DMS53 treated with DMSO at 0.1 percent for 48 hours (cell line): Measurements from ENCODE around the gene SERPINA1.

Source experiments
- DNase-seq: peaks from one replicate; lab custom pipeline; 2025; ENCODE audit not compliant: unreplicated experiment; lab: John Stamatoyannopoulos, UW

Gene SERPINA1

GRCh38 chr14:94398182-94398479 lies 9.7 kb upstream of the SERPINA1 start:
- DNase-seq: no peak

DNA sequence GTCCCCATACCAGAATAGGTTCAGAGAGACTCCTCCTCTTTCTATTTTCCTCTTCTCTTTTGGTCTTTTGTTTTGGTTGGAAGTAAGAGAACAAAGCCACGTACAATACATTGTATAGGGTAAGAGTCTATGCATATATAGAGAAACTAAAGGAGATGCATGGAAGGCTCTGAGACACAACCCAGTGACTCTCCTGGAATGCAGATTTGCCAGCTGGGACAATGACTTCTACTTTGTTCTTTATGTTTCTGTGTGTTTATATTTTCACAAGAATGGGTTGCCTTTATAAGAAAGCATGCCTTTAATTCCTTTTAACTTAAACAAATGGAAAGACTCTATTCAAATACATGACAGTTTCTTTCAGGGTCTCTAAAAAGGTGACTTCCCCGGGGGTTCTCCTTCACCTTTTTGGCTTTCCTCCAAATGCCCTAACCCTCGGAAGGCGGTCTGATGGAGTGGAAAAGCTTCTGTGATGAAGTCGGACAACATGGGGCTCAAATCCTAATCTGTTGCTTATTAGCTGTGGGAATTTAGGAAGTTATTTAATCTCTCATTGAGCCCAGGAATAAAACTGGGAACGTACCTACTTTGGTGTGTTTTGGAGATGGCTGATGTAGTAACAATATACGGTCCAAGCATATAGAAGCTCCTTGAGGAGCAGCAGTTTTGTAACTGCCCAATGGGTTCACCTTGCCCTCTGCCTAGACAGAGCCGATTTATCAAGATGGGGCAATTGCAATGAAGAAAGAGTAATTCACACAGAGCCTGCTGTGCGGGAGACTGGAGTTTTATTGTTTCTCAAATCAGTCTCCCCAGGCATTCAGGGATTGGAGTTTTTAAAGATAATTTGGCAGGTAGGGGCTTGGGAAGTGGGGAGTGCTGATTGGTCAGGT lies 9.1 kb upstream of the SERPINA1 start:
- DNase-seq: no peak

DNA sequence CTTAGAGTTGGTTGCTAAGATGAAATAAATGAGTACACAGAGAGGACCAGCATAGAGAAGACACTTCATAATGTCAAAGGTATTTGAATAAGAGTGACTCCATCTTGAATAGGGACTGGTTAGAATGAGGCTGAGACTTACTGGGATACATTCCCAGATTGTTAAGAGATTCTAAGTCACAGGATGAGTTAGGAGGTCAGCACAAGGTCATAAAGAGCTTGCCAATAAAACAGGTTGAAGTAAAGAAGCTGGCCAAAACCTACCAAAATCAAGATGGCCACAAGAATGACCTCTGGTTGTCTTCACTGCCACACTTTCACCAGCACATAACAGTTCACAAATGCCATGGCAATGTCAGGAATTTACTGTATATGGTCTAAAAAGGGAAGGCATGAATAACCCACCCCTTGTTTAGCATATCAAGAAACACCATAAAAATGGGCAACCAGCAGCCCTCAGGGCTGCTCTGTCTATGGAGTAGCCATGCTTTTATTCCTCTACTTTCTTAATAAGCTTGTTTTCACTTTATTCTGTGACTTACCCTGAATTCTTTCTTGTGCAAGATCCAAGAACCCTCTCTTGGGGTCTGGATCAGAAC lies 8.3 kb upstream of the SERPINA1 start:
- no peak for DNase-seq

DNA sequence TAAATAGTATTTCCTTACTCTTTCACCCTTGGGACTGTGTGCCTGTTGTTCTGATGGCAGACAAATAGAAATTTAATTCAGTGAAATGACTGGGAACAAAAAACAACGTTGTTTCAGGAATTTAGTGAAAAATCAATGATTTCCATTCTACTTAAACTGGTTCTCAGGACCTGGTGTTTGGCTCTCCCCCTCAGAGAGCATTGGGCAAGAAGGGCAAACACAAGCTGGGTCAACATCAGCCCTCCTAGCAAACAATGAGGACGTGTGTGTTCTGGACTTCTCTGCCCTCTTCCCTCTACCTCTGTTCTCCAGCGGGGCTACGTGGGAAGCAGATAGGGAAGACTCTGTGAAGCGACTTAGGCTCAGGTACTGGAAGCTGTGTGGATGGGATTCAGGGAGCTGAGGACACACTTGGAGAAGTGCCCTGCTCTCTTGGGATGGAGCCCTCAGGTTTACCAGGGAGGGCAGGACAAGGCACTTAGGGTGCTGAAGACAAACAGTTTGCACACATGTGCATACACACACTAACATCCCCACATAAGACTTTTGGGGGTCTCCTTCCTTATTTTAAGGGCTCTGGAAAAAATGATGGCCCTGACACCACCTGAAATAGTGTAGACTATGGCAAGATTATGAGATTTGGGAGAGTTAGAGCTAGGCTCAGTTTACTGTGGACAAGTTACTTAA lies 7.6 kb upstream of the SERPINA1 start:
- DNase-seq: peak; percentile 6

DNA sequence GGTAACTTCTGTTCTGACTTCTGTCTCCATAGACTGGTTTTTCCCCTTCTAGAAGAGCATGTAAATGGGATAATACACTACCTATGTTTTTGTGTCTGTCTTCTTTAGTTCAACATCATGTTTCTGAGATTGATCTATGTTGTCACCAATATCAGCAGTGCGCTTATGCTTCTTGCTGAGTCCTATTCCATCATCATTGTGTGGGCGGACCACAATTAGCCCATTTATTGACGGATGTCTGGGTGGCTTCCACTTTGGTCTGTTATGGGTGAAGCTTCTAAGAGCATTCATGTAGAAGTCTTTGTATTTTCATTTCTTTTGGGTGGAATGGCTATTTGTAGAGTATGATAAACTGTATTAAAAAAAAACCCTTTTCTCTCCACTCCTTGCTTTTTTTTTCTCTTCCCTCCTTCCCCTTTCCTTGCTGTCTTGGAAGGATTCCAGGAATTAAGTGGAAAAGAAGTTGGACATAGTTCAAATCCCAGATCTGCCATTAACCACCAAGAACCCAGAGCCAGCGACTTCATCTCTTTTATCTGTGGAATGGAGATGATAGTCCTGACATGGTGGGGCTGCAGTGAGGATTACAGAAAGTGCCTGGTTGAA lies 7.0 kb upstream of the SERPINA1 start:
- DNase-seq: no peak

DNA sequence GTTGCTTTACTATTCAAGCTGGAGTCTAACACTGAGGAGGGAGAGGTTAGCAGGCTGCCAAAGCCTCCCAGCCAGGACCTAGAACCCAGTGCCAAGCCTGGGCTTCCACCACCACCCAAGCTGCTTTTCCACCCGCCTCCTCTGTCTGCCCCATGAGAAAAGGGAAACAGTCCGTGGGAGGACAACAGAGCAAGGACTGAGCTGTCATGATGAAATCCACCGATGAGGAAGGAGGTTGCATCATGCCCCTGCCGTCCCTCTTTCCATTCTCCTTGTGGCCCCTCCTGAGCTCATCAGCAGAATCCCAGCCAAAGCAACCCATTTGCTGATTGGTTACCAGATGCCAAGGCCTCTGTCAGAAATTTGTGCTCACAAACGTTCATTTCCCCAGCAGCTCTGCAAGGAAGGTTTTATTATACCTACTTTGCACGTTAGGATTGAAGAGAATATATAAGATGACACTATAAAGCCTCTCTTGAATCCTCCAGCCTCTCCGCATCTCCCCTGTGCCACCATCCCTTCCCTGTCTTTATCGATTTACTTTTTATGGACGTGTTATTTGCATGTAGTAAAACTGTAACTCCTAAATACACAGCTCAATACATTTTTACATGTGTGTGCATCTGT lies 6.3 kb upstream of the SERPINA1 start:
- no peak for DNase-seq

- no peak for DNase-seq
Observed at GRCh38 chr14:94394025-94394493, 5.7 kb upstream of the SERPINA1 start.

GRCh38 chr14:94393474-94393873 lies 5.1 kb upstream of the SERPINA1 start:
- DNase-seq: no peak

DNA sequence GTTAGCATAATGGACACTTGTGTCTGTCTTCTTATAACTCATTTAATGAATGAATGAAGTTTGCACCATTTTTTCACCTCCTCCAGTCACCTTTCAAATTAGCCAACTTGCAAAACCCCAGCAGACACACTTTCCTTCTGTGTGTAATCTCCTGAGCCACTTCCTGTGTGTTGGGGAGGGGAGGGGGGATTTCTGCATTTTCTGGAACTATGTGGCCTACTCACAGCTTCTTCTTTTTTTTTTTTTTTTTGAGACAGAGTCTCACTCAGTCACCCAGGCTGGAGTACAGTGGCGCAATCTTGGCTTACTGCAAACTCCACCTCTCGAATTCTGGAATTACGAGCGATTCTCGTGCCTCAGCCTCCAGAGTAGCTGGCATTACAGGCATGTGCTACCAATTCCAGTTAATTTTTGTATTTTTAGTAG lies 4.1 kb upstream of the SERPINA1 start:
- DNase-seq: no peak

GRCh38 chr14:94391281-94391975 lies 3.0 kb upstream of the SERPINA1 start:
- DNase-seq: no peak

GRCh38 chr14:94390372-94391086 lies 2.1 kb upstream of the SERPINA1 start:
- no peak for DNase-seq

- DNase-seq: no peak
Observed at GRCh38 chr14:94389731-94390371, 1.4 kb upstream of the SERPINA1 start.

- DNase-seq: no peak
Observed at GRCh38 chr14:94389104-94389469, 685 bp upstream of the SERPINA1 start.

- DNase-seq: no peak
Observed at GRCh38 chr14:94388027-94388383, 397 bp downstream of the SERPINA1 start.

DNA sequence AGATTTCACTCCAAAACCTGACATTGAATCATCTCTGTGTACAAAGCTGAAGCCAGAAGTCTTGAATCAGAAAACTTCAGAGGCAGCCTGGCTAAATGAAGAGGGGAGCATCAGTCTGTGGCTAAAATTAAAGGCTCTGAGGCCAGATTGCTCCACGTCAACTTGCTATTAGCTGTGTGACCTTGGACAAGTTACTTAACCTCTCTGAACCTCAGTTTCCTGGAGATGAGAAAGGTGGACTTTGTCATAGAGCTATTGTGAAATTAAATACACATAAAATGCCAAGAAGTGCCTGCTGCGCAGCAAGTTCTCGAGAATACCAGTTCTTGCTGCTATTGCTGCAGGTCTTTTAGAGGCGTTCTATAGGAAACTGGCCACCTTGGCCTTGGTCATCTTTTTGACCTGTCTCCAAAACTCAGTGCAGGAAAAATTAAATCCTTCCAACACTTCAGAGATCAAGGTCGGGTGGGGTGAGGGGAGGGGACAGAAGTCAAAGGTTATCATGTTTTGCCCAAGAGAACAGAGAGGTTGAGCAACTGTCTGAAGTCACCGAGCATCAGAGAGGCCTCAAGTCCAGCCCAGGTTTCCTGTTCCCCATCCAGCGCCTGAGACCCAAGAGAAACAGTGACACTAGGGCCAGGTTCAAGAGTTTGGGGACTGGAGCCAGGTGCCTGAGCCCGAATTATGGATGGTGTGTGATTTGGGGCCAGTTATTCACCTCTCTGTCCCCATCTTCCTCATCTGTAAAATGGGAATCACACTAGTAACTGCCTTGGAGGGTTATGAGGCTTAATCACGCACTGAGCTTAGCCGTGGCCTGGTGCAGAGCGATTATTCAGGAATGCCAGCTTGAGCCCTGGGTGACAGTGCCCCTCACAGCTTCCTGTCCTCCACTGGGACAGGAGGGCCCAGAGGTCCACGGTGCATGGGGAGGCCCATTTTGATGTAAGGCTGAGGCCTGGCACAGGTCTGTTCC lies 1.1 kb downstream of the SERPINA1 start:
- no peak for DNase-seq

GRCh38 chr14:94386085-94387031 lies 2.0 kb downstream of the SERPINA1 start:
- DNase-seq: peak; percentile 45

GRCh38 chr14:94385553-94386057 lies 2.8 kb downstream of the SERPINA1 start:
- no peak for DNase-seq
